K562 (cell line): Measurements from ENCODE around the gene OR10H5.
"Not testable (repeated sequence)": the region's sequence is repeated elsewhere in the genome, so short reads cannot be mapped to it uniquely, and the experiment has no call there.

ENCODE experiments used
- KAT2B ChIP-seq: IDR thresholded peaks from one replicate; pipeline ENCODE4 v1.6.1; 2012; ENCODE audit warnings: low read depth, mild to moderate bottlenecking, control low read depth, inconsistent platforms, low read length, moderate library complexity
- MXI1 ChIP-seq: IDR thresholded peaks from 2 replicates; pipeline ENCODE4 v1.6.1; 2011; ENCODE audit warnings: low read depth, mild to moderate bottlenecking, improper control_type of control experiment, low read length
- STAG1 ChIP-seq: sonication (generic); formaldehyde crosslinking; IDR thresholded peaks from 2 replicates; pipeline ENCODE4 v1.5.0; 2020; ENCODE audit warnings: missing genetic modification reagents, borderline replicate concordance

GRCh38 chr19:15843894-15844222 lies 56.4 kb downstream of the OR10H5 start:
- TF ChIP-seq MXI1, STAG1, KAT2B: not testable (repeated sequence)
